GM18907 (cell line): Measurements from ENCODE around the gene EEA1.
"Not testable (repeated sequence)": the region's sequence is repeated elsewhere in the genome, so short reads cannot be mapped to it uniquely, and the experiment has no call there.

Experiments used
- ATAC-seq: cut with Tn5 transposase; IDR thresholded peaks from one replicate; pipeline ENCODE4 v1.9.1; 2021; ENCODE audit warnings: mild to moderate bottlenecking, moderate library complexity; ENCODE audit not compliant: unreplicated experiment

Gene EEA1

GRCh38 chr12:92821142-92821541 is 108.0 kb downstream of the EEA1 start:
- no peak for ATAC-seq

GRCh38 chr12:92814584-92814983 is 114.5 kb downstream of the EEA1 start:
- ATAC-seq: no peak

- ATAC-seq: no peak
Measured at GRCh38 chr12:92810370-92810769, 118.7 kb downstream of the EEA1 start.

- ATAC-seq: no peak
Measured at GRCh38 chr12:92803903-92804302, 125.2 kb downstream of the EEA1 start.

- no peak for ATAC-seq
Measured at GRCh38 chr12:92802906-92803305, 126.2 kb downstream of the EEA1 start.

GRCh38 chr12:92796650-92797049 is 132.4 kb downstream of the EEA1 start:
- ATAC-seq: no peak

- no peak for ATAC-seq
Measured at GRCh38 chr12:92794814-92795213, 134.3 kb downstream of the EEA1 start.

GRCh38 chr12:92794356-92794755 is 134.7 kb downstream of the EEA1 start:
- not testable (repeated sequence) for ATAC-seq

GRCh38 chr12:92786045-92786444 is 143.1 kb downstream of the EEA1 start:
- ATAC-seq: no peak

- ATAC-seq: no peak
Measured at GRCh38 chr12:92785563-92785950, 143.5 kb downstream of the EEA1 start.

- peak; percentile 96 for ATAC-seq
Measured at GRCh38 chr12:92784797-92785562, 144.1 kb downstream of the EEA1 start.

- no peak for ATAC-seq
Measured at GRCh38 chr12:92784356-92784755, 144.7 kb downstream of the EEA1 start.

- ATAC-seq: no peak
Measured at GRCh38 chr12:92779902-92780301, 149.2 kb downstream of the EEA1 start.

- no peak for ATAC-seq
Measured at GRCh38 chr12:92778525-92778924, 150.6 kb downstream of the EEA1 start.

- ATAC-seq: no peak
Measured at GRCh38 chr12:92775416-92775815, 153.7 kb downstream of the EEA1 start.

GRCh38 chr12:92771001-92771400 is 158.1 kb downstream of the EEA1 start:
- ATAC-seq: no peak

- ATAC-seq: peak; percentile 84
Measured at GRCh38 chr12:92769124-92769901, 159.8 kb downstream of the EEA1 start.

GRCh38 chr12:92765871-92766270 is 163.2 kb downstream of the EEA1 start:
- ATAC-seq: no peak

- ATAC-seq: no peak
Measured at GRCh38 chr12:92764831-92765230, 164.3 kb downstream of the EEA1 start.

GRCh38 chr12:92762773-92763172 is 166.3 kb downstream of the EEA1 start:
- ATAC-seq: no peak

- no peak for ATAC-seq
Measured at GRCh38 chr12:92759634-92760268, 169.3 kb downstream of the EEA1 start.
